ENCODE measurements around the gene RAX2.

Gene RAX2

GRCh38 chr19:3751236-3751635, 20.8 kb downstream of the RAX2 start:
- TF ChIP-seq CTCF (IDR thresholded peaks at IDR 0.05; ENCODE audit: low read depth, low read length), result no peak
- DNase-seq (ENCODE audit: extremely low read depth, low read depth), result no peak

GRCh38 chr19:3750211-3750610, 21.8 kb downstream of the RAX2 start:
- no peak for TF ChIP-seq CTCF (IDR thresholded peaks at IDR 0.05; ENCODE audit: low read depth, low read length)
- DNase-seq (ENCODE audit: extremely low read depth, low read depth), result no peak

- DNase-seq (ENCODE audit: extremely low read depth, low read depth), result no peak
- TF ChIP-seq CTCF (IDR thresholded peaks at IDR 0.05; ENCODE audit: low read depth, low read length), result no peak
These were observed 23.1 kb downstream of the RAX2 start for GRCh38 chr19:3748965-3749364.

GRCh38 chr19:3746371-3747056, 25.5 kb downstream of the RAX2 start:
- DNase-seq (ENCODE audit: extremely low read depth, low read depth), result no peak
- no peak for TF ChIP-seq CTCF (IDR thresholded peaks at IDR 0.05; ENCODE audit: low read depth, low read length)

- TF ChIP-seq CTCF (IDR thresholded peaks at IDR 0.05; ENCODE audit: low read depth, low read length), result no peak
- DNase-seq (ENCODE audit: extremely low read depth, low read depth), result no peak
These were observed 26.5 kb downstream of the RAX2 start for GRCh38 chr19:3745363-3746045.

GRCh38 chr19:3743486-3743885, 28.5 kb downstream of the RAX2 start:
- TF ChIP-seq CTCF (IDR thresholded peaks at IDR 0.05; ENCODE audit: low read depth, low read length), result no peak
- no peak for DNase-seq (ENCODE audit: extremely low read depth, low read depth)

- no peak for TF ChIP-seq CTCF (IDR thresholded peaks at IDR 0.05; ENCODE audit: low read depth, low read length)
- DNase-seq (ENCODE audit: extremely low read depth, low read depth), result no peak
These were observed 31.6 kb downstream of the RAX2 start for GRCh38 chr19:3740431-3740830.

Measured in AG09319 (cell line).